IgD-negative memory B cell (primary cell): ENCODE measurements around the gene CNTNAP2. TPM values are rescaled to one million over a fixed set of nuclear protein-coding genes. Genes with fewer than 3 reads are reported as not detected.
"Not testable (repeated sequence)": the region's sequence is repeated elsewhere in the genome, so short reads cannot be mapped to it uniquely, and the experiment has no call there.

Experiments
- H3K27ac Mint-ChIP-seq, 3 donors: one replicate each; pipeline ENCODE4 v1.8.0; 2020 to 2022; ENCODE audit warnings: mild to moderate bottlenecking in 3 of 3, mixed read lengths in 3 of 3, moderate library complexity in 1 of 3
- H3K27me3 Mint-ChIP-seq: one replicate; pipeline ENCODE4 v1.8.0; 2021; ENCODE audit warnings: mixed read lengths
- H3K36me3 Mint-ChIP-seq: one replicate; pipeline ENCODE4 v1.8.0; 2020; ENCODE audit warnings: mild to moderate bottlenecking, mixed read lengths
- H3K4me1 Mint-ChIP-seq, 3 donors: one replicate each; pipeline ENCODE4 v1.8.0; 2020 to 2022; ENCODE audit warnings: mixed read lengths in 3 of 3, mild to moderate bottlenecking in 1 of 3
- H3K4me3 Mint-ChIP-seq, 4 donors: one replicate each; pipeline ENCODE4 v1.8.0; 2020 to 2022; ENCODE audit warnings: mild to moderate bottlenecking in 4 of 4, mixed read lengths in 4 of 4, moderate library complexity in 3 of 4
- H3K9me3 Mint-ChIP-seq, 3 donors: one replicate each; pipeline ENCODE4 v1.8.0; 2020 to 2021; ENCODE audit warnings: mixed read lengths in 3 of 3, mild to moderate bottlenecking in 1 of 3
- polyA plus RNA-seq: library from polyadenylated mRNA; unstranded; fragments of 300-500 nt; fragmentation: Illumina TruSeq; gene quantifications from one replicate; pipeline ENCODE4 v1.2.3, GENCODE V29; 2021

CNTNAP2 gene
- polyA plus RNA-seq, 1 donor from 2014 or later: 47.3 TPM

DNA sequence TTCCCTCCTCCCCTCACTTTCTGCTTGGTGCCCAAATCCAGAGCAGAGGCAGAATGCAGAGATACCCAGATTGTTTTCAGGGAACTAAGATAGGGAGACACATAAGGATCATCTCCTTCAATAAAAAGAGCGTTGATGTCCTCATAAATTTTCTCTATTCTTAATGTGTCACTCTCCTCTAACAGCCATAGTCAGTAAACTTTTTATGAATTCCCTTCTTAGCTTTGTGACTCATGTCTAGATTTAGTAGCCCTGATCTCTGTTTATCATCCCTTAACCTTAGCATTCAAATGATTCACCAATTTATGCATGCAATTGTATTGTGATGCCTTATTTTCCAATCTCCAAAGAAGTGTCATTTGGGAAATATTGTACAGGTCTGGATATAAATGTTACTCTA lies 1478.4 kb downstream of the CNTNAP2 start:
- Mint-ChIP-seq H3K4me3 (no peak overlapping the region), H3K36me3 (no peaks in the 10 kb centered on the region), H3K9me3 (peaks cover 3 to 10% (median 4%) of the 10 kb centered on the region in 3 donors), H3K4me1 (no peaks in the 10 kb centered on the region), H3K27me3 (no peaks in the 10 kb centered on the region), H3K27ac (no peak overlapping the region)

DNA sequence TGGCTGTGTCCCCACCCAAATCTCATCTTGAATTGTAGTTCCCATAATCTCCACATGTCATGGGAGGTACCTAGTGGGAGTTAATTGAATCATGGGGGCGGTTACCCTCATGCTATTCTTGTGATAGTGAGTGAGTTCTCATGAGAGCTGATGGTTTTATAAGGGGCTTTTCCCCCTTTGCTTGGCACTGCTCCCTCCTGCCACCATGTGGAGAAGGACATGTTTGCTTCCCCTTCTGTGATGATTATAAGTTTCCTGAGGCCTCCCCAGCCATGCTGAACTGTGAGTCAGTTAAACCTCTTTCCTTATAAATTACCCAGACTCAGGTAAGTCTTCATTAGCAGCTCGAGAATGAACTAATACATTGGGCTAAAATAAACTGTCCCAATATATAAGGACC lies 1482.1 kb downstream of the CNTNAP2 start:
- not testable (repeated sequence) for H3K36me3 Mint-ChIP-seq, H3K27ac Mint-ChIP-seq, H3K4me3 Mint-ChIP-seq, H3K27me3 Mint-ChIP-seq, H3K4me1 Mint-ChIP-seq
- H3K9me3 Mint-ChIP-seq: peaks cover 3 to 12% (median 4%) of the 10 kb centered on the region in 3 donors

DNA sequence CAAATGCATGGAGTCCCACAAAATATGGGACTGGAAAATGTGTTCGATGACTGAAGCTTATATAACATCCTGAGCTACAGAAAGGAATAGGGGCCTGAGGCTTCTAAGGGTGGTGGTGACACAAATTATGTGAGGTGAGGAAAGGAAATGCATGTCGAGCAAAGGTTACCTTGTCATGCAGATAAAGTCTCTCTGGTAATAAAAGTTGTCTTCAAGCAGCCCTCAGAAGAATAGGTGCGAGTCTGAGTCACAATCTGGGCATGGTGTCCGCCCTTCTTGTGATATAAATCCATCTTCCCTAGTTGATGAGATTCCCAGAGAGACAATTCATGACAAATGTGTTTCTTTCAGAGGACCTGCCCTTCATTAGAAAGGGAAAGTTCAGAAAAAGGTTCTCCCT lies 1488.7 kb downstream of the CNTNAP2 start:
- Mint-ChIP-seq H3K27ac (no peak overlapping the region), H3K27me3 (no peaks in the 10 kb centered on the region), H3K4me1 (no peaks in the 10 kb centered on the region), H3K4me3 (no peak overlapping the region), H3K9me3 (peaks cover 0 to 5% (median 5%) of the 10 kb centered on the region in 3 donors), H3K36me3 (peaks cover 4% of the 10 kb centered on the region)

DNA sequence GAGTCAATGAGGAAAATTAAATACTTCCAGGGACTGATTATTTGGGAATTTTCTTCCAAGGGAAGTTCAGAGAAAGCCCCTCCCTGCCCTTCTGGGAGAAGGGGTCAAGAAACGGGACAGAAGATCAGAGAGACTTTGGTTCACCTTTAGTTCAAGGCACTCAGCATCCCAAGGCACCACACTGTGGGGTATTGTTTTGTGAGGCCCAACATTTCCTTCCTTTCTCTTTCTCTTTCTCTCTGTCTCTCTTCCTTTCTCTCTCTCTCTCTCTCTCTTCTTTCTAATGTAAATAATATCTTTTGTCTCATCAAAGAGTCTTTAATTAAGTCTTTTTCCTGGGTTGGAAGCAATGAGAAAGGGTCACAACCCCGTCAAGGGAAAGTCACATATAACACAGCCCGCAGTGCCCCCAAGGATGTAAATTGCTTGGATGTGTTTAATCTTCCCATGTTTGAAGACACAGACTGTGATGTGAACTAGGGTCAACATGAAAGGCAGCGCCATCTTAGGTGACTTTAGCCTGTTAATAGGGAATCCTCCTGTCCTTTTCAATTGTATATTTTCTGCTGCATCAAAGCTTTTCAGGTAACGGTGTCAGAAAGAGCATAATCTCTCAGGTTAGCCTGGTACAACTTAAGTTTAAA lies 1490.7 kb downstream of the CNTNAP2 start:
- H3K4me3 Mint-ChIP-seq: no peak overlapping the region
- H3K4me1 Mint-ChIP-seq: no peaks in the 10 kb centered on the region
- peaks cover 0 to 5% (median 0%) of the 10 kb centered on the region in 3 donors for H3K9me3 Mint-ChIP-seq
- H3K36me3 Mint-ChIP-seq: peaks cover 4% of the 10 kb centered on the region
- no peaks in the 10 kb centered on the region for H3K27me3 Mint-ChIP-seq
- H3K27ac Mint-ChIP-seq: no peak overlapping the region

DNA sequence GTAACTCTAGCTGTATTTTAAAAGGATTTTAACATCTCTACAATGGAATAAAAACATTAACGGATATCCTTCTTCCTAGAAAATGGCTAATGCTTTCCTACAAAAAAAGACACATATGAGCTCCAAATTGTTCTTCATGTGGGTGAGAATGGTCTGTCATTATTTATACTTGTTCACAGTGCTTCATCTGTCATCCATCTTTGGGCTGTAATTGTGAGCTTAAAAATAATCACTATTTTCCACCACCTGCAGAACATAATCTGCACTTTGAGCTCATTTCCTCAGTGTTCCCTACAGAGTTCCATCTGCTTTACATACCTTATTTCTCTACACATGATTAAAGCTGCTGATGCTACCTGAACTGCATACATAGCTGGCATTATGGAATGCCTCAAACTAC lies 1494.8 kb downstream of the CNTNAP2 start:
- H3K36me3 Mint-ChIP-seq: peaks cover 4% of the 10 kb centered on the region
- no peaks in the 10 kb centered on the region for H3K27me3 Mint-ChIP-seq

DNA sequence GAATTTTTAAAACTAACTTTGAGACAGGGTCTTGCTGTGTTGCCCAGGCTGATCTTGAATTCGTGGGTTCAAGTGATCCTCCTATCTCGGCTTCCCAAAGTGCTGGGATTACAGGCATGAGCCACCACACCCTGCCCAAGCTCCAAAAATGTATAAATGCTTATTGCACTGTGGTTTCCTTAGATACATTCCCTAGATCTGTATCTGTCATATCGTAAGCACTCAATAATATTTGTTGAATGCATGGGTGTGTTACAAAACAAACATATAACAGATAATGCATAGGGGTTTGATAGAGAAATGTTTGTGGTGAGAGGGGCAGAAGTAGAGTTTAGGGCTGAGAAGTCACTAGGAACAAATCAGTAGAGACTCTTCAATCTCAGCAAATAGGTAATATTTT lies 1518.7 kb downstream of the CNTNAP2 start:
- Mint-ChIP-seq H3K4me3 (no peak overlapping the region), H3K27ac (no peak overlapping the region), H3K36me3 (no peaks in the 10 kb centered on the region), H3K27me3 (no peaks in the 10 kb centered on the region), H3K9me3 (peaks cover 2 to 17% (median 8%) of the 10 kb centered on the region in 3 donors), H3K4me1 (no peaks in the 10 kb centered on the region)

More for the DNA sequence above, 1494.8 kb downstream of the CNTNAP2 start:
- Mint-ChIP-seq H3K4me3 (no peak overlapping the region), H3K9me3 (peaks cover 0 to 4% (median 0%) of the 10 kb centered on the region in 3 donors), H3K27ac (no peak overlapping the region), H3K4me1 (no peaks in the 10 kb centered on the region)

DNA sequence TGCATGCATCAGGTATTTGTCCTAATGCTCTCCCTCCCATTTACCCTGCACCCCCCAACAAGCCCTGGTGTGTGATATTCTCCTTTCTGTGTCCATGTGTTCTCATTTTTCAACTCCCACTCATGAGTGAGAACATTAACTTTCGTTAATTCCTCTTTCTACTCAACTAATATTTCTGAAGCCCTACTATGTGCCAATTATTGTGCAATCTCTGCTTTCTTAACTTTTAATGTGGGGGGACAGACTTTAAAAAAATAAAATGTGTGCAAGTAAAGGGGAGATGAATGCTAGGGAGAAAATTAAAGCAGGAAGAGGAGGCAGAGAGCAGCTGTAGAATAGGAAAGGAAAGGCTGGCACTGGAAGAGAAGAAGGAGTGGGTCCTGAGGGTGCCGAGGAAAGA lies 1520.0 kb downstream of the CNTNAP2 start:
- H3K36me3 Mint-ChIP-seq: no peaks in the 10 kb centered on the region
- H3K4me1 Mint-ChIP-seq: no peaks in the 10 kb centered on the region
- H3K4me3 Mint-ChIP-seq: no peak overlapping the region
- no peak overlapping the region for H3K27ac Mint-ChIP-seq
- no peaks in the 10 kb centered on the region for H3K27me3 Mint-ChIP-seq
- H3K9me3 Mint-ChIP-seq: peaks cover 2 to 12% (median 8%) of the 10 kb centered on the region in 3 donors

DNA sequence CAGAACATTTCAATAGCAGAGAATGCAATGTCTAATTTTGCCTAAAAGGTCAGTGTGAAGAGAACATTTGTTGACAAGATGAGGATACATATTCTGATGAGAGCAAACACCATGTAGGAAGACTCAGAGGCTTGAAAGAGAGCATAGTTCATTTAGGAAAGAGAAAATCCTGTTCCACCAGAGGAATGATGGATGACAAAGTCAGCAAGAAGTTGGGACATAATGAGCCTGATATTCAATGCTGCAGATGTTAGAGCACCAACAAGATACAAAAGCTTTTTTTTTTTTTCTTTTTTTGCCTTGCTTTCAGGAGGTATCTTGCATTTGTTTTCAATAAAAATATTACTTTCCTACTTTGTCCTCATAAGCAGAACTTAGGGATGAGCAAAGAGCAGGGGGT lies 1522.0 kb downstream of the CNTNAP2 start:
- Mint-ChIP-seq H3K4me3 (no peak overlapping the region), H3K27me3 (no peaks in the 10 kb centered on the region), H3K4me1 (no peaks in the 10 kb centered on the region), H3K27ac (no peak overlapping the region), H3K36me3 (no peaks in the 10 kb centered on the region), H3K9me3 (peaks cover 2 to 9% (median 4%) of the 10 kb centered on the region in 3 donors)

DNA sequence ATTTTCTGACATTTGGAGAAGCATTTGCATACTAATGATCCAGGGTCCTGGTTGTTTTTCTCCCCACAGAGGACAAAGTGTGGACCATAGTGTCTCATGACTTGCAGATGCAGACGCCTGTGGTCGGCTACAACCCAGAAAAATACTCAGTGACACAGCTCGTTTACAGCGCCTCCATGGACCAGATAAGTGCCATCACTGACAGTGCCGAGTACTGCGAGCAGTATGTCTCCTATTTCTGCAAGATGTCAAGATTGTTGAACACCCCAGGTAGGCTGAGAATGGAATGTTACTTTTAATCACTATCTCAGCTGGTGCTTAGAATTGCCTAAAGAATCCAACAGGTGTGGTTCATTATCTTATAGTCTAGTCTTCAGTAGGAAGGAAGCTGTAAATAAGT lies 1522.4 kb downstream of the CNTNAP2 start:
- Mint-ChIP-seq H3K4me1 (no peaks in the 10 kb centered on the region), H3K27me3 (no peaks in the 10 kb centered on the region), H3K9me3 (peaks cover 2 to 9% (median 4%) of the 10 kb centered on the region in 3 donors), H3K27ac (no peak overlapping the region), H3K4me3 (no peak overlapping the region), H3K36me3 (no peaks in the 10 kb centered on the region)

DNA sequence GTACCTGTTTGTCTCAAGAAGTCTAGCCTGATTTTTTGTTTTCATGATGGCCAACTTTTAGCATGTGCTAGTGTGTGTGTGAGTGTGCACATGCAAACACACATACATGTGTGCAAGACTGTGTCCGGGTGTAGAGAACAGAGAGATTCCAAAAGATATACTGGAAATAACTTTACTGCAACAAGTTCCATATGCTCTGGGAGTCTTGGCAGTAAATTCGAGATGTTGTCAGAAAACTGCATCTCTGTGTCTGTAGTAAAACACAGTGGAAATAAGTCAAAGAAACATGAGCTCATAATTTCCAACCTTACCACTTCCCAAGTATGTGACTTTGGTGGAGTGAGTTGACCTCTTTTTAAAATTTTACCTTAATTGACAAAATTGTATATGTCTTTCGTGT lies 1523.2 kb downstream of the CNTNAP2 start:
- H3K4me3 Mint-ChIP-seq: no peak overlapping the region
- H3K36me3 Mint-ChIP-seq: no peaks in the 10 kb centered on the region
- H3K9me3 Mint-ChIP-seq: peaks cover 2 to 9% (median 4%) of the 10 kb centered on the region in 3 donors
- no peaks in the 10 kb centered on the region for H3K27me3 Mint-ChIP-seq
- H3K4me1 Mint-ChIP-seq: no peaks in the 10 kb centered on the region
- no peak overlapping the region for H3K27ac Mint-ChIP-seq

DNA sequence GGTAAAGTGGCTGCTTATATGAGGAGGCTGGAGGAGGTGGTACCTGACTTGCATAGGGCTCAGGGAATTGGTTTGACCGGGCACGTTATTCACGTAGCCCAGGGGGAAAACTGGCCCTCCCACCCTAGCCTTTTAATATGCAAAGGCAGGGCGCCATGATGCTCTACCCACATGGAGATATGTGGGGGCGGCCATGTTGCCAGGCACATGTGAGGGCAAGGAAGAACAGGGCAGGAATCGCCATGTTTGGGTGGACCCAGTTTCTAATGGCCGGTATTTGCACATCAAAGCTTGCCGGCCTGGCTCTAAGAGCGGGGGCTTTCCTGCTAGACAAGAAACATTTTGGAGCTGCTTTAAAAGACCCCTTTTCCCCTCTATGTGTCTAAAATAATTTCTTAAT lies 1524.2 kb downstream of the CNTNAP2 start:
- Mint-ChIP-seq H3K4me3 (no peak overlapping the region), H3K36me3 (no peaks in the 10 kb centered on the region), H3K9me3 (peaks cover 2 to 14% (median 4%) of the 10 kb centered on the region in 3 donors), H3K27me3 (no peaks in the 10 kb centered on the region), H3K27ac (no peak overlapping the region), H3K4me1 (no peaks in the 10 kb centered on the region)

DNA sequence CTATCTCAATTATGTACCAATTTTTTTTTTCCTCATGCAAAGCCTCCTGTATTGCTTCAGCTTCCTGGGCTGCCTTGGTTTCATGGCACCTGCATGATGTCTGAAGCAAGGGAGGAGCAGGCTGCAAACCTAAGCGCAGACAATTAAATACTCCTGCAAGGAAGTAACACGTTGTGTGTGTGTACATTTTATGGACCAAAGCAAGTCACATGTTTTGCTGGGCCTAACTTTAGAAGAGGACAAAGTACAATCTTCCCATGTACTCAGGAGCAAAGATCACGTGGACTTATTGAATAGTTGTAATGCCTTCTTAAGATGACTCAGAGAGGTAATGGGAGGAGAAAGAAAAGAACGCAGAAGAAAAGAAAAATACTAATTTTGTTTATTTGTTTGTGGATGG lies 1530.0 kb downstream of the CNTNAP2 start:
- no peaks in the 10 kb centered on the region for H3K4me1 Mint-ChIP-seq
- peaks cover 2 to 13% (median 2%) of the 10 kb centered on the region in 3 donors for H3K9me3 Mint-ChIP-seq
- H3K36me3 Mint-ChIP-seq: no peaks in the 10 kb centered on the region
- H3K27ac Mint-ChIP-seq: no peak overlapping the region
- no peak overlapping the region for H3K4me3 Mint-ChIP-seq
- H3K27me3 Mint-ChIP-seq: no peaks in the 10 kb centered on the region

DNA sequence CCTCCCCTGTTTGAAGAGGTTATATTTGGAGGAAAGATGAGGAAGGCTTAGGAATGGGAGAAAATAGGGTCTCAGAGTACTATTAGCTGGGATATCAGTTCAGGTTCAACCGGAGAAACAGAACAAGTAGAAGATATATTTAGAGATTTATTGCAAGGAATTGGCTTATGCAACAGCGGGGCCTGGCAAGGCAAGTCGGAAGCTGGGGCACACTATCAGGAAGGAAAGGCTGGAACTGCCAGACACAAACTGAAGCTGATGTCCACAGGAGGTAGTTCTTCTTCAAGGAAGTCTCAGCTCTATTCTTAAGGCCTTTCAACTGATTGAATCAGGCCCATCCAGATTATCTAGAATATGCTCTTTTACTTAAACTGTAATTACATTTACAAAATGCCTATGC lies 1534.4 kb downstream of the CNTNAP2 start:
- H3K9me3 Mint-ChIP-seq: peaks cover 0 to 3% (median 2%) of the 10 kb centered on the region in 3 donors
- H3K36me3 Mint-ChIP-seq: no peaks in the 10 kb centered on the region
- no peaks in the 10 kb centered on the region for H3K27me3 Mint-ChIP-seq
- H3K4me3 Mint-ChIP-seq: no peak overlapping the region
- H3K4me1 Mint-ChIP-seq: no peaks in the 10 kb centered on the region
- no peak overlapping the region for H3K27ac Mint-ChIP-seq

DNA sequence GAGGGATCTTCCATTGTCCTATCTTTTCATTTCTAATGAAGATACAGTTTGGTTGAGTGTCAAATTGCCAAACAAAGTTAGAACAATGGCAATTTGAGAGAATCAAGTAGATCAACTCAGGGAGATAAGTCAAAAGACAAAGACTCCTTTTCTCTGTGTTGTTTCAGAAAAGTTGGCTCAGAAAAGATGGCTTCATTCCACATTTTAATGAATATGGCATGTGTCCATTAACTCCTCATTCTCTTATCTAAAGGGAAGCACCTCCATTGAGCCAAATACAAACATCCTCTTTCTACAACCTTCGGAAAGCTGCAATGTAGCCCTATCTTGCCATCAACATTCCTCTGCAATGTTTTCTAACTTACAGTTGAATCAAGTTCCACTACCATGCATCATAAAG lies 1535.0 kb downstream of the CNTNAP2 start:
- Mint-ChIP-seq H3K27ac (no peak overlapping the region), H3K9me3 (peaks cover 0 to 7% (median 2%) of the 10 kb centered on the region in 3 donors), H3K27me3 (no peaks in the 10 kb centered on the region), H3K4me1 (no peaks in the 10 kb centered on the region), H3K4me3 (no peak overlapping the region), H3K36me3 (no peaks in the 10 kb centered on the region)

DNA sequence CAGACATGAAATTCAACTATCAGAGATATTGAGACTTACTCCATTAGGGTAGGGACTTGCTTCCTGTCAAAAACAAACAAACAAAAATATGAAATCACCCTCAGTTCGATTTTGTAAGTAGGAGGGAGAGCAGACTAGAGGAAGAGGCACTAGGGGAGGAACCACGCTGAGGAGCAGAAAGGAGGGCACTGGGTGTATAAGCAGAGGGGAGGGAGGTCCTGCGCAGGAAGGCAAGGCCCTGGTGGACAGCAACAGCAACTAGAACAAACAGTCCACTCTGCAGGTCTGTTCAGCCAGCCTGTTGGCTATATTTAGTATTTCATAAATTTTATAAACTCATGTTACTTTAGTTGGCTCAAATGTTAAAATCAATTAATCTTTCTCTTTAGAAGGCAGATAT lies 1536.9 kb downstream of the CNTNAP2 start:
- Mint-ChIP-seq H3K4me3 (no peak overlapping the region), H3K4me1 (no peaks in the 10 kb centered on the region), H3K27me3 (no peaks in the 10 kb centered on the region), H3K9me3 (peaks cover 0 to 9% (median 5%) of the 10 kb centered on the region in 3 donors), H3K27ac (no peak overlapping the region), H3K36me3 (no peaks in the 10 kb centered on the region)

DNA sequence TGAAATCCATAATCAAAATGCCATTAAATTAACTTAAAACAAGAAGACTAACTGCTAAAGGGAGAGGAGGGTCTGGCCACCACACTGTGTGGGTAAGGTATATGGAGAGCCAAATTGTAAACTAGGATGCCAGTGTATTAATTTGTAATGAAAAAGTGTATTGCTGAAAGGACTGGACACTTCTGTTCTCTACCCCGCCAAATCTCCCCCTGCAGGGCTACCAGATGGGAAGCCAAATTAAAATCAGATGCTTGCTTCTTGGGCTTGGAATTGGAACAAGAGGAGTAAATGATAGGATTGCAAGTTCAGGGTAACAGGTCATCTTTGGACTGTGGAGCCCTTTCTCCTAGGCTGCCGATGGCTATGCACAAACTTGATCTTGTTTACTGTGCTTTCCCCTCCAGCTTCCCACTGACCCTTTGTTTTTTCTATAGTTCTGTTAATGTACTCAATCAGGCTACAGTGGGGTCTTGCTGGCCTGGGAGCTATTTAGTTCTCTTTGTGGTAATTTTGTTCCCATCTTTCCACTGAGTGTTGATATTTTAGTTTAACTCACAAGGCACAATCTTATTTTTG lies 1541.9 kb downstream of the CNTNAP2 start:
- no peak overlapping the region for H3K27ac Mint-ChIP-seq
- no peaks in the 10 kb centered on the region for H3K4me1 Mint-ChIP-seq
- no peak overlapping the region for H3K4me3 Mint-ChIP-seq
- H3K27me3 Mint-ChIP-seq: no peaks in the 10 kb centered on the region
- H3K36me3 Mint-ChIP-seq: no peaks in the 10 kb centered on the region
- H3K9me3 Mint-ChIP-seq: peaks cover 0 to 10% (median 4%) of the 10 kb centered on the region in 3 donors
